Measurements from ENCODE around the gene PLCB1.

PLCB1 gene

GRCh38 chr20:8639112-8639778 lies 507.2 kb downstream of the PLCB1 start:
- TF ChIP-seq POLR2AphosphoS5 (IDR thresholded peaks at IDR 0.05; ENCODE audit: low read depth, low read length), result no peak
- TF ChIP-seq SIN3A (IDR thresholded peaks at IDR 0.05; ENCODE audit: borderline replicate concordance, insufficient read depth, low read length), result no peak
- no peak for TF ChIP-seq FOXP2 (optimal IDR thresholded peaks at IDR 0.05; ENCODE audit: borderline replicate concordance, extremely low read depth, extremely low read length, insufficient read depth)
- no peak for TF ChIP-seq REST (IDR thresholded peaks at IDR 0.05; ENCODE audit: insufficient read depth in 1 of 2, low read depth in 2 of 2, low read length in 2 of 2)
- no peak for TF ChIP-seq TAF1 (IDR thresholded peaks at IDR 0.05; ENCODE audit: borderline replicate concordance, insufficient read depth, low read length)

- no peak for TF ChIP-seq POLR2AphosphoS5 (IDR thresholded peaks at IDR 0.05; ENCODE audit: low read depth, low read length)
- TF ChIP-seq TAF1 (IDR thresholded peaks at IDR 0.05; ENCODE audit: borderline replicate concordance, insufficient read depth, low read length), result no peak
- no peak for TF ChIP-seq FOXP2 (optimal IDR thresholded peaks at IDR 0.05; ENCODE audit: borderline replicate concordance, extremely low read depth, extremely low read length, insufficient read depth)
- TF ChIP-seq SIN3A (IDR thresholded peaks at IDR 0.05; ENCODE audit: borderline replicate concordance, insufficient read depth, low read length), result no peak
- no peak for TF ChIP-seq REST (IDR thresholded peaks at IDR 0.05; ENCODE audit: insufficient read depth in 1 of 2, low read depth in 2 of 2, low read length in 2 of 2)
Measured at GRCh38 chr20:8640461-8640860, 508.4 kb downstream of the PLCB1 start.

GRCh38 chr20:8642247-8642646 lies 510.2 kb downstream of the PLCB1 start:
- TF ChIP-seq TAF1 (IDR thresholded peaks at IDR 0.05; ENCODE audit: borderline replicate concordance, insufficient read depth, low read length) (no peak), POLR2AphosphoS5 (IDR thresholded peaks at IDR 0.05; ENCODE audit: low read depth, low read length) (no peak), FOXP2 (optimal IDR thresholded peaks at IDR 0.05; ENCODE audit: borderline replicate concordance, extremely low read depth, extremely low read length, insufficient read depth) (no peak), SIN3A (IDR thresholded peaks at IDR 0.05; ENCODE audit: borderline replicate concordance, insufficient read depth, low read length) (no peak), REST (IDR thresholded peaks at IDR 0.05; ENCODE audit: insufficient read depth in 1 of 2, low read depth in 2 of 2, low read length in 2 of 2) (no peak)

GRCh38 chr20:8645326-8645725 lies 513.3 kb downstream of the PLCB1 start:
- no peak for TF ChIP-seq POLR2AphosphoS5 (IDR thresholded peaks at IDR 0.05; ENCODE audit: low read depth, low read length)
- TF ChIP-seq SIN3A (IDR thresholded peaks at IDR 0.05; ENCODE audit: borderline replicate concordance, insufficient read depth, low read length), result no peak
- no peak for TF ChIP-seq REST (IDR thresholded peaks at IDR 0.05; ENCODE audit: insufficient read depth in 1 of 2, low read depth in 2 of 2, low read length in 2 of 2)
- TF ChIP-seq TAF1 (IDR thresholded peaks at IDR 0.05; ENCODE audit: borderline replicate concordance, insufficient read depth, low read length), result no peak
- no peak for TF ChIP-seq FOXP2 (optimal IDR thresholded peaks at IDR 0.05; ENCODE audit: borderline replicate concordance, extremely low read depth, extremely low read length, insufficient read depth)
